ENCODE data around the gene MAPKAP1.

MAPKAP1 gene

GRCh38 chr9:125497906-125498305, 209.1 kb downstream of the MAPKAP1 start:
- no peak for DNase-seq (ENCODE audit: low spot score)
- TF ChIP-seq CTCF (IDR thresholded peaks at IDR 0.05; ENCODE audit: extremely low read depth, missing control alignments): no peak

- no peak for TF ChIP-seq CTCF (IDR thresholded peaks at IDR 0.05; ENCODE audit: extremely low read depth, missing control alignments)
- DNase-seq (ENCODE audit: low spot score): no peak
Observed at GRCh38 chr9:125497478-125497877, 209.5 kb downstream of the MAPKAP1 start.

- no peak for TF ChIP-seq CTCF (IDR thresholded peaks at IDR 0.05; ENCODE audit: extremely low read depth, missing control alignments)
- DNase-seq (ENCODE audit: low spot score): no peak
Observed at GRCh38 chr9:125496313-125496834, 210.6 kb downstream of the MAPKAP1 start.

GRCh38 chr9:125495172-125496119, 211.6 kb downstream of the MAPKAP1 start:
- peak; percentile 37 for DNase-seq (ENCODE audit: low spot score)
- no peak for TF ChIP-seq CTCF (IDR thresholded peaks at IDR 0.05; ENCODE audit: extremely low read depth, missing control alignments)

GRCh38 chr9:125494653-125494915, 212.4 kb downstream of the MAPKAP1 start:
- DNase-seq (ENCODE audit: low spot score): no peak
- no peak for TF ChIP-seq CTCF (IDR thresholded peaks at IDR 0.05; ENCODE audit: extremely low read depth, missing control alignments)

GRCh38 chr9:125493881-125494652, 212.9 kb downstream of the MAPKAP1 start:
- no peak for DNase-seq (ENCODE audit: low spot score)
- no peak for TF ChIP-seq CTCF (IDR thresholded peaks at IDR 0.05; ENCODE audit: extremely low read depth, missing control alignments)

GRCh38 chr9:125493384-125493783, 213.6 kb downstream of the MAPKAP1 start:
- no peak for DNase-seq (ENCODE audit: low spot score)
- no peak for TF ChIP-seq CTCF (IDR thresholded peaks at IDR 0.05; ENCODE audit: extremely low read depth, missing control alignments)
